IMR-90 (cell line): ENCODE data around the gene SYNE1. TPM values are rescaled to one million over a fixed set of nuclear protein-coding genes. Genes with fewer than 3 reads are reported as not detected.

Source experiments
- ATAC-seq: fragments of 200-7000 bp; cut with Tn5 transposase; 2 replicates; pipeline ENCODE4 v1.9.1; 2020; ENCODE audit warnings: low read depth, mild to moderate bottlenecking, moderate library complexity
- BruUV-seq: library from RNA; stranded (reverse); fragments of 400-500 nt; replicated peaks from 2 replicates; lab custom pipeline; 2021; lab: Mats Ljungman, UMichigan
- CTCF ChIA-PET: fragments of 300-600 bp; formaldehyde crosslinking; extraction: SDS; loops from one replicate; lab custom pipeline; 2021; ENCODE audit warnings: antibody characterized with exemption; lab: Yijun Ruan, JAX
- POLR2A ChIA-PET: fragments of 300-600 bp; sonication (Branson Sonifier 250); formaldehyde crosslinking; loops from one replicate; lab custom pipeline; 2022; ENCODE audit warnings: antibody characterized with exemption; ENCODE audit not compliant: unreplicated experiment; lab: Charles Lee
- DNase-seq: peaks from one replicate; pipeline ENCODE4 v3.0.0; 2013
- H2AFZ ChIP-seq: replicated peaks from 2 replicates; pipeline ENCODE3; 2013; ENCODE audit warnings: low read length, mild to moderate bottlenecking; ENCODE audit not compliant: poor library complexity
- H2AK5ac ChIP-seq: 2 replicates; pipeline ENCODE4 v1.6.1; 2013; ENCODE audit warnings: low read depth, low read length, inconsistent platforms
- H2AK9ac ChIP-seq: replicated peaks from 2 replicates; pipeline ENCODE3; 2013; ENCODE audit warnings: mild to moderate bottlenecking, low read depth, low read length, moderate library complexity; ENCODE audit not compliant: poor library complexity
- H2BK120ac ChIP-seq: 2 replicates; pipeline ENCODE4 v1.6.1; 2013; ENCODE audit warnings: low read depth, low read length, inconsistent platforms
- H2BK15ac ChIP-seq: 3 replicates; pipeline ENCODE4 v1.6.1; 2013; ENCODE audit warnings: low read depth, low read length, inconsistent platforms
- H2BK20ac ChIP-seq: 2 replicates; pipeline ENCODE4 v1.6.1; 2013; ENCODE audit warnings: low read depth, mild to moderate bottlenecking, inconsistent platforms, low read length, moderate library complexity
- H2BK5ac ChIP-seq: 2 replicates; pipeline ENCODE4 v1.6.1; 2013; ENCODE audit warnings: mild to moderate bottlenecking, low read depth, low read length, inconsistent platforms; ENCODE audit not compliant: poor library complexity, severe bottlenecking
- H3K14ac ChIP-seq: replicated peaks from 2 replicates; pipeline ENCODE4 v1.6.1; 2013; ENCODE audit warnings: low read depth, low read length, inconsistent platforms
- H3K18ac ChIP-seq: 2 replicates; pipeline ENCODE4 v1.6.1; 2013; ENCODE audit warnings: low read depth, low read length, control low read depth
- H3K23ac ChIP-seq: 2 replicates; pipeline ENCODE4 v1.6.1; 2013; ENCODE audit warnings: low read depth, low read length, inconsistent platforms
- H3K27ac ChIP-seq: 2 replicates; pipeline ENCODE4 v1.5.1; 2013; ENCODE audit warnings: mild to moderate bottlenecking, control low read depth, low read length; ENCODE audit not compliant: insufficient read depth
- H3K27me3 ChIP-seq: 2 replicates; pipeline ENCODE4 v1.6.1; 2013; ENCODE audit warnings: low read length; ENCODE audit not compliant: control insufficient read depth, insufficient read depth
- H3K36me3 ChIP-seq: 2 replicates; pipeline ENCODE4 v1.6.1; 2013; ENCODE audit warnings: low read length, mixed read lengths; ENCODE audit not compliant: control insufficient read depth, insufficient read depth
- H3K4ac ChIP-seq: 2 replicates; pipeline ENCODE4 v1.6.1; 2013; ENCODE audit warnings: low read depth, low read length, inconsistent platforms
- H3K4me1 ChIP-seq: 2 replicates; pipeline ENCODE4 v1.6.1; 2013; ENCODE audit warnings: low read length, mixed read lengths; ENCODE audit not compliant: control insufficient read depth, insufficient read depth
- H3K4me2 ChIP-seq: 2 replicates; pipeline ENCODE4 v1.6.1; 2013; ENCODE audit warnings: low read depth, mild to moderate bottlenecking, control low read depth, low read length, moderate library complexity
- H3K4me3 ChIP-seq: 2 replicates; pipeline ENCODE4 v1.5.1; 2013; ENCODE audit warnings: low read depth, mild to moderate bottlenecking, control low read depth, low read length, moderate library complexity; ENCODE audit not compliant: insufficient read depth
- H3K56ac ChIP-seq: 2 replicates; pipeline ENCODE4 v1.6.1; 2013; ENCODE audit warnings: low read length, inconsistent platforms; ENCODE audit not compliant: insufficient read depth; ENCODE audit errors: extremely low read depth
- H3K79me1 ChIP-seq, 2 experiments: 2 replicates each; pipeline ENCODE4 v1.6.1; 2013; ENCODE audit warnings: low read length in 2 of 2, inconsistent platforms in 1 of 2, low read depth in 1 of 2
- H3K9ac ChIP-seq: 2 replicates; pipeline ENCODE4 v1.6.1; 2013; ENCODE audit warnings: low read depth, low read length, control low read depth
- H3K9me1 ChIP-seq: 2 replicates; pipeline ENCODE4 v1.6.1; 2013; ENCODE audit warnings: low read length, inconsistent platforms; ENCODE audit not compliant: insufficient read depth
- H3K9me3 ChIP-seq: 2 replicates; pipeline ENCODE4 v1.6.1; 2013; ENCODE audit warnings: low read length; ENCODE audit not compliant: control insufficient read depth, insufficient read depth
- H4K20me1 ChIP-seq: 2 replicates; pipeline ENCODE4 v1.6.1; 2013; ENCODE audit warnings: low read length, inconsistent platforms; ENCODE audit not compliant: insufficient read depth
- H4K5ac ChIP-seq: 2 replicates; pipeline ENCODE4 v1.6.1; 2013; ENCODE audit warnings: mild to moderate bottlenecking, low read depth, low read length, control low read depth
- H4K8ac ChIP-seq, 2 experiments: 2 replicates each; pipeline ENCODE4 v1.6.1; 2013; ENCODE audit warnings: low read depth in 2 of 2, low read length in 2 of 2, control low read depth in 1 of 2, inconsistent platforms in 1 of 2
- H4K91ac ChIP-seq: 2 replicates; pipeline ENCODE4 v1.6.1; 2013; ENCODE audit warnings: low read depth, low read length, inconsistent platforms; ENCODE audit not compliant: insufficient read depth
- CHD1 ChIP-seq: IDR thresholded peaks from 2 replicates; pipeline ENCODE4 v1.6.1; 2012; ENCODE audit warnings: low read depth, low read length, improper control_type of control experiment
- MAFK ChIP-seq: IDR thresholded peaks from 2 replicates; pipeline ENCODE4 v1.6.1; 2012; ENCODE audit warnings: low read depth, low read length, improper control_type of control experiment
- MXI1 ChIP-seq: IDR thresholded peaks from 2 replicates; pipeline ENCODE4 v1.6.1; 2012; ENCODE audit warnings: low read depth, mild to moderate bottlenecking, low read length, moderate library complexity, borderline replicate concordance
- POLR2A ChIP-seq: IDR thresholded peaks from 2 replicates; pipeline ENCODE4 v1.6.1; 2012; ENCODE audit warnings: mild to moderate bottlenecking, low read depth, low read length
- WGBS, 2 experiments: methylation state at CpG; one replicate each; pipeline versions ENCODE4 v1.1.5 to v1.1.7; 2013; ENCODE audit warnings: missing lambda C conversion rate in 2 of 2; ENCODE audit not compliant: insufficient read length in 1 of 2; ENCODE audit errors: extremely low coverage in 2 of 2; 5-methylcytosine and 5-hydroxymethylcytosine counted together
- dilution Hi-C: fragments of 300-500 bp; cut with HindIII; formaldehyde crosslinking; loops from one replicate; pipeline ENCODE4 v1.14.3; 2018; ENCODE audit warnings: low sequenced_read_pairs; ENCODE audit not compliant: unreplicated experiment
- in situ Hi-C: fragments of 300-500 bp; cut with MboI; formaldehyde crosslinking; loops from 3 replicates; pipeline ENCODE4 v1.14.3; 2019; ENCODE audit warnings: low sequenced_read_pairs, inconsistent platforms, mixed read lengths
- intact Hi-C: fragments of 100-400 bp; cut with micrococcal nuclease; formaldehyde crosslinking; loops from 2 replicates; pipeline ENCODE4 v1.10.0; 2022
- polyA plus RNA-seq, 3 experiments: library from polyadenylated mRNA; depleted of rRNA; stranded (reverse); fragments of >200 nt; gene quantifications; 2 replicates each; pipeline ENCODE4 v1.2.3, GENCODE V29; 2012; ENCODE audit warnings: low replicate concordance in 1 of 3
- total RNA-seq: library from RNA; depleted of rRNA; stranded (reverse); fragments of >200 nt; gene quantifications from 2 replicates; pipeline ENCODE4 v1.2.3, GENCODE V29; 2012
- TF ChIP-seq, protein P1 (sequence below): fragments of 150-350 bp; IDR thresholded peaks from 2 replicates; pipeline ENCODE4 v1.6.1; 2017; ENCODE audit warnings: mild to moderate bottlenecking, antibody characterized with exemption, low read length, low read depth
- TF ChIP-seq, protein P2 (sequence below): conservative IDR thresholded peaks from 2 replicates; pipeline ENCODE4 v1.5.1; 2012; ENCODE audit warnings: mild to moderate bottlenecking, low read depth, low read length, improper control_type of control experiment

The SYNE1 gene
- total and polyA plus RNA-seq, 2 of the 4 experiments (the other 2 are of a cell fraction): 34.1 to 159 TPM

DNA sequence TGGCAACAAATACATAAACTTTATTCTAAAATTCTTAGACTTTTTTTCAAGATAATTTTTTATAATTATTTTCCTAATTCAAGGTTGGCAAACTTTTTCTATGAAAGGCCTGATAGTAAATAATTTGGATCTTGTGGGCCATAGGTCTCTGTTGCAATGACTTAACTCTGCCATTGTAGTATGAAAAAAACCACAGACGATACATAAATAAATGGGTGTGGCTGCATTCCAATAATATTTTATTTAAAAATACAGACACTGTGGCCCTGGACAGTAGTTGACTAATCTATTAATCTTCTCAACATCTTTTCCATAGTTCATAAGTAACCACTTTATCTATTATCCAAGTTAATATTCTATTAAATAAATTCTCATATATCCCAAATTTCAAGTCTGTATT is 281.1 kb downstream of the SYNE1 start:
- no peak for ATAC-seq
- in situ Hi-C loops: no loop called here

More for the DNA sequence above, 281.1 kb downstream of the SYNE1 start:
- Histone ChIP-seq H2BK20ac (no peak overlapping the region), H3K9me1 (no peaks in the 10 kb centered on the region), H3K14ac (no peak overlapping the region), H2BK120ac (no peak overlapping the region), H3K18ac (no peak overlapping the region), H3K27me3 (no peaks in the 10 kb centered on the region), H4K5ac (no peak overlapping the region), H2AK9ac (no peak overlapping the region), H2BK5ac (no peak overlapping the region), H3K4me1 (no peaks in the 10 kb centered on the region), H4K20me1 (no peaks in the 10 kb centered on the region), H2BK15ac (no peak overlapping the region), H2AK5ac (no peak overlapping the region), H3K4me2 (no peak overlapping the region), H2AFZ (no peak overlapping the region), H3K79me1 (no peaks in the 10 kb centered on the region; a peak in 1 of 4 replicates), H4K8ac (no peak overlapping the region), H3K9me3 (no peaks in the 10 kb centered on the region), H3K56ac (no peak overlapping the region), H3K4ac (no peak overlapping the region), H3K9ac (no peak overlapping the region), H3K23ac (no peak overlapping the region), H4K91ac (no peak overlapping the region), H3K36me3 (peaks cover 47% of the 10 kb centered on the region), H3K27ac (no peak overlapping the region), H3K4me3 (no peak overlapping the region)
- WGBS, 2 experiments: no CpG with 5 or more reads among the region's 1 CpG
- BruUV-seq: no TSS peak
- no peak for DNase-seq
- POLR2A ChIA-PET: no interaction called here
- no peak for TF ChIP-seq CHD1
- TF ChIP-seq, protein P1, sequence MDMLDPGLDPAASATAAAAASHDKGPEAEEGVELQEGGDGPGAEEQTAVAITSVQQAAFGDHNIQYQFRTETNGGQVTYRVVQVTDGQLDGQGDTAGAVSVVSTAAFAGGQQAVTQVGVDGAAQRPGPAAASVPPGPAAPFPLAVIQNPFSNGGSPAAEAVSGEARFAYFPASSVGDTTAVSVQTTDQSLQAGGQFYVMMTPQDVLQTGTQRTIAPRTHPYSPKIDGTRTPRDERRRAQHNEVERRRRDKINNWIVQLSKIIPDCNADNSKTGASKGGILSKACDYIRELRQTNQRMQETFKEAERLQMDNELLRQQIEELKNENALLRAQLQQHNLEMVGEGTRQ: no peak
- no peak for TF ChIP-seq POLR2A
- TF ChIP-seq MXI1: no peak
- TF ChIP-seq, protein P2, sequence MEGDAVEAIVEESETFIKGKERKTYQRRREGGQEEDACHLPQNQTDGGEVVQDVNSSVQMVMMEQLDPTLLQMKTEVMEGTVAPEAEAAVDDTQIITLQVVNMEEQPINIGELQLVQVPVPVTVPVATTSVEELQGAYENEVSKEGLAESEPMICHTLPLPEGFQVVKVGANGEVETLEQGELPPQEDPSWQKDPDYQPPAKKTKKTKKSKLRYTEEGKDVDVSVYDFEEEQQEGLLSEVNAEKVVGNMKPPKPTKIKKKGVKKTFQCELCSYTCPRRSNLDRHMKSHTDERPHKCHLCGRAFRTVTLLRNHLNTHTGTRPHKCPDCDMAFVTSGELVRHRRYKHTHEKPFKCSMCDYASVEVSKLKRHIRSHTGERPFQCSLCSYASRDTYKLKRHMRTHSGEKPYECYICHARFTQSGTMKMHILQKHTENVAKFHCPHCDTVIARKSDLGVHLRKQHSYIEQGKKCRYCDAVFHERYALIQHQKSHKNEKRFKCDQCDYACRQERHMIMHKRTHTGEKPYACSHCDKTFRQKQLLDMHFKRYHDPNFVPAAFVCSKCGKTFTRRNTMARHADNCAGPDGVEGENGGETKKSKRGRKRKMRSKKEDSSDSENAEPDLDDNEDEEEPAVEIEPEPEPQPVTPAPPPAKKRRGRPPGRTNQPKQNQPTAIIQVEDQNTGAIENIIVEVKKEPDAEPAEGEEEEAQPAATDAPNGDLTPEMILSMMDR: no peak
- no peak for TF ChIP-seq MAFK
- CTCF ChIA-PET: no interaction called here
- dilution Hi-C loops (no loop called here), intact Hi-C loops (loop anchor here (5.0 kb wide), 1 partner anchor 34 kb away; no protein-coding TSS in a partner anchor)
